Activated effector memory CD4-positive, alpha-beta T cell treated with Interleukin-2 at 50 U/mL for 16 hours (primary cell): ENCODE data around the gene UBQLN1.
"Not testable (repeated sequence)": the region's sequence is repeated elsewhere in the genome, so short reads cannot be mapped to it uniquely, and the experiment has no call there.

Experiments
- DNase-seq: peaks from one replicate; pipeline ENCODE4 v3.0.0-alpha.2; 2020

Gene UBQLN1

DNA sequence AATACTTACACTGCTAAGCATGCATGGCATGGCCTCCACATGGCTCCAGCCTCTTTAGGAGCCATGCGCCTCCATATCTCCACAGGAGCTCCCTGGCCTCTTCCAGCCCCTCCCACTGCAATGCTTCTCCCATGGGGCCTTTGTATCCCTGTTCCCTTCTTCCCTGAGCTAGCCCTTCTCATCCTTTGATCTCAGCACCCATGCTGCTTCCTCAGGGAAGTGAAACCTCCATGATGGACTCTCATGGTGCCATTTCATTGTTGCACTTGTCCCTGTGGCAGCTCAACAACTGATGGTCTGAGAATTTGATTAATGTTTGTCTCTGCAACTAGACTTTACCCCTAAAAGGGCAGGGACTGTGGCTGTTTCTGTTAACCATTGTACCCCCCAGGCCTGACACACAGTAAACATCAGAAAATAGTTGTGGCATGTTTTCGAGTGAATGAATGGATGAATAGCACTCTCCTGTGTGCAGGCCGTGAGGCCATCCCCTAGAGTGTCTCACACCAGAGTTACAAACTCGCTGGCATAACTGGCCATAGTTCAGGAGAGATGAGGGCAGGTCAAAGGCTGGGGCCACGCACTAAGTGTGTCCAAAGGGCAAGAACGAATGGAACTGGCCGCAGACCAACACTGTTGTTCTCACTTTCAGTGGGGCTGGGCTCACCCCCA lies 78.2 kb downstream of the UBQLN1 start:
- DNase-seq = no peak

DNA sequence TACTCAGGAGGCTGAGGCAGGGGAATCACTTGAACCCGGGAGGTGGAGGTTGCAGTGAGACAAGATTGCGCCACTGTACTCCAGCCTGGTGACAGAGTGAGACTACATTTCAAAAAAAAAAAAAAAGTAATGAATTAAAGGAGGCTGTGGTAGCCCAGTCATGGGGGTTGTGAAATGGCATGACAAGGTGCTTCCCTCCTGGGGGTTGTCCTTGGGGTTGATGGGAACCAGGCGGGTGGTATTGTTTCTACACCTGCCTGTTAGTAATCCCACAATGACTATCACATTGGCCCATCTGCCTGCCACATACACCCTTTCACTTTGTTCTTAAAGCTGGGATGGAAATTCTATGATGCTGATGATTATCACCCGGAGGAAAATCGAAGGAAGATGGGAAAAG lies 79.2 kb downstream of the UBQLN1 start:
- DNase-seq = no peak

- DNase-seq = no peak
Measured at GRCh38 chr9:83625178-83625577, 82.6 kb downstream of the UBQLN1 start.

GRCh38 chr9:83623679-83624076 lies 84.1 kb downstream of the UBQLN1 start:
- no peak for DNase-seq

DNA sequence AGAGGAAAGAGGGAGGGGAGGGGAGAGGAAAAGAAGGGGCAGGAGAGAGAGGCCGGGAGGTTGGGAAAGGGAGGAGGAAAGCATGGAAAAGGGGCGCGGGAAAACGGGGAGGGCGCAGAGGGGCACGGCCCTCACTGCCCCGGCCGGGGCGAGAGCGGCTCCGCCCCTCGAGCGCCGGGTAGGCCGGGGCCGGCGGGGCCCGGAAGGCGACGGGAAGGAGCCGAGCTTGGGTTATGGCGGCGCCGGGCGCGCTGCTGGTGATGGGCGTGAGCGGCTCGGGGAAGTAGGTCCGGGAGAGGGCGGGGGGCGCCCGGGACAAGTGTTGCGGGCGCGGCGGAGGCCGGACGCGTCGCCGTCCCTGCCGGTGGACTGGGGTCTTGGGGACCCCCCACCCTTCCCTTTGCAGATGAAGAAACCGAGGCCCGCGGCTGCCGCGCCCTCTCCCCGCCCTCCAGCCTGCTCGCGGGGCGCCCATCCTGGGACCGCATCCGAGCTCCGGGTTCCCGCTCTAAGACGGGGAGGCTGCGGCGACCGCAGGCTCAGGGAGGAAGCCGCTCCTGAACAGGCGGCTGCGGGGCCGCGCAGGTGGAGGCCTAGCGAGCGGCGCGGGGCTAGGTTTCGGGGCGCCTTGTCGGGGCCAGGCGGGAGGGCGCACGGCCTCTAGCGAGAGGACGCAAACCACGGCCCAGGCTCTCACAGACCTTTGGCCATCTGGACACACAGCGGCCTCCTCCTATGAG lies 84.6 kb downstream of the UBQLN1 start, which contains the start of gene IDNK:
TSS of gene IDNK (plus strand) at position 205 of the 740 bp plus-strand sequence. CDS start at position 234, 29 bp downstream.
- peak; percentile 53 for DNase-seq

DNA sequence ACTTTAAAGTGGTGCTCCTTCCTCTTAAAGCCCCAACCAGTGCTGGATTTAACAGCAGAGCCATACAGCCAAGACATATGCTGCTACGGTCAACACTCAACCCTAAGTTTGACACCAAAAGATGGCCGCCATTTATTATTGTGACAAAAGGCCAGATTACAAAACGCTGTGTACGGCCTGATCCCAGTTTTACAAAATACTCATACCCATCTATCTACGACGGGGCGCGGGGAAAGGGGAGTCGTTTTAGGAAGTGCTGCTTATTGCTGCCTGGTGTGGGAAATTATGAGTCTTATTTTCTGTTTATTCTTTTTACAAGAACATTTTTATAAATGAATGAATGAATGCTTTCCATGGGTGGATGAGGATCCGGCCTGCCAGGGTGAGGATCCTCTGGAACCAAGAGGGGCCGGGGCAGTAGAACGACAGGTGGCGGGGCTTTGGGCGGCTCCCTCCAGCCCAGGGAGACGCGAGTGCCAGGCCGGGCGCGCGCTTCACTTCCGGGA lies 85.3 kb downstream of the UBQLN1 start:
- no peak for DNase-seq

DNA sequence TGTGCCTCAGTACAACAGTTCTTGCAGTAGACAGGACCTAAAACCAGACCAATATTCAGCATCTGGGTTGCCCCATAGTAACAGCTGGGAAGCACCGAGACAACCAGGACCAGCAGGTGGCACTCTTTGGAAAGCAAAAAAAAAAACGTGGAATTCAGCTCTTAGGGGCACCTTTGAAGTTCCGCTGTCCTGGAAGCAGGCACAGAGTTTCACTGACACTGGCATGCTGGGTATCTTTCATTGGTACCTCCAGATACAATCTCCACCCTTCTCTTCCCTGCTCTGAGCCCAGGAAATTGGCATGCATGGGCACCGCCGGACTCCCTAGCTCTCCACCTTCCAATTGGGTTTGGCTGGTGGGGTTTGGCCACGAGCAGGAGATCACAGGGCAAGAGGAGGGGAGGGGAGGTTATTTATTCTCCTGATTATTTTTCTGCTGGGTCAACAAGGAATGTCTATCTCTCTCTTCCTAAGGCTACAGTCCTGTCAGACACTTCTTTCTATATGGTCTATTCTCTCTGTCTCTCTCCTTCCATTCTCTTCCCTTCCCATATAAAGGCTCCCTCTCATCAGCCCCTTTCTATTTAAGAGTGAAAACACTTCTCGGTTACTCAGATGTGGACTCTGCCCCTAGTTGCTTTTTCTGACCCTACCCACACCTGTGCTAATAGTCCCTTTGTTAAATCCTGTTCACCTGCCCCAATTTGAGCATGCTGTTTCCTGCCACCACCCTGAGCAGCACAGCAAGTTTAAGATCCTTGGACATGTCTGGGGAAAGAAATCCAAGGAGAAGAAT lies 86.7 kb downstream of the UBQLN1 start:
- DNase-seq = peak; percentile 12

DNA sequence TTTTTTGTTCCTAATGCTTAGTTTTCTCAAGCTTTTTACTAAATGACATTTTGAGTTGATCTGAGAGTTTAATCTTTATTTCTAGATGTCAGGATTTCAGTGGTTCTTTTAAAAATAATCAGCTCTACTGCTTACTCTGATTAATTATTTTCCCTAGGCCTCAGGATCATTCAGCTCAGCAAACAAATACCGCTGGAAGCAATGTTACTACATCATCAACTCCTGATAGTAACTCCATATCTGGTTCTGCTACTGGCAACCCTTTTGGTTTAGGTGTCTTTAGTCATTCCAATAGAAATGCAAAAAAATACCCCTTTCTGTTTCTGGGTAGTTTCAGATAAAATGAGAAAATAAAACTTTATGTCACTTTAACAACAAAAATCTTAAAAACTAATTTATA lies 90.5 kb downstream of the UBQLN1 start:
- no peak for DNase-seq

GRCh38 chr9:83613298-83613697 lies 94.5 kb downstream of the UBQLN1 start:
- DNase-seq = not testable (repeated sequence)
